SK-N-SH (cell line): ENCODE measurements around the gene VWA3B. TPM values are rescaled to one million over a fixed set of nuclear protein-coding genes. Genes with fewer than 3 reads are reported as not detected.

Source experiments
- CTCF ChIA-PET: fragments of 300-600, 350-600 bp; formaldehyde crosslinking; extraction: SDS; loops from one replicate; lab custom pipeline; 2021; lab: Yijun Ruan, JAX
- POLR2A ChIA-PET: fragments of 350-600 bp; sonication (Branson Sonifier 250); formaldehyde crosslinking; extraction: SDS; loops from one replicate; lab custom pipeline; 2020; ENCODE audit warnings: antibody characterized with exemption, inconsistent platforms; lab: Yijun Ruan, JAX
- DNase-seq: peaks from one replicate; pipeline ENCODE4 v3.0.0; 2012
- H2AFZ ChIP-seq: fragments of 200-600 bp; sonication (generic); 2 replicates; pipeline ENCODE4 v1.8.1; 2016; ENCODE audit warnings: antibody characterized with exemption, mild to moderate bottlenecking, low read depth
- H3F3A ChIP-seq: fragments of 200-600 bp; sonication (generic); replicated peaks from 2 replicates; pipeline ENCODE3; 2016; ENCODE audit warnings: antibody characterized with exemption, mild to moderate bottlenecking; ENCODE audit not compliant: insufficient read depth
- H3K27ac ChIP-seq, 2 experiments: fragments of 200-500 bp in 1 of 2; fragments of 200-600 bp in 1 of 2; sonication (Bioruptor generic) in 1 of 2; sonication (generic), shearing (Covaris generic) in 1 of 2; 2 replicates each; pipeline versions ENCODE4 v1.5.1 to v1.6.1; 2014 to 2016; ENCODE audit warnings: low read depth in 2 of 2, inconsistent platforms in 1 of 2, low read length in 1 of 2, mild to moderate bottlenecking in 1 of 2, mixed read lengths in 1 of 2
- H3K27me3 ChIP-seq: fragments of 200-600 bp; sonication (generic), shearing (Covaris generic); 2 replicates; pipeline ENCODE4 v1.6.1; 2016; ENCODE audit warnings: mixed run types; ENCODE audit not compliant: insufficient read depth
- H3K36me3 ChIP-seq, 2 experiments: fragments of 200-500 bp in 1 of 2; fragments of 200-600 bp in 1 of 2; sonication (Bioruptor generic) in 1 of 2; sonication (generic) in 1 of 2; replicated peaks in 1 of 2; 2 replicates each; pipeline versions ENCODE3 to v1.5.1; 2014 to 2016; ENCODE audit warnings: low read length in 1 of 2, mild to moderate bottlenecking in 1 of 2; ENCODE audit not compliant: insufficient read depth in 2 of 2, control insufficient read depth in 1 of 2
- H3K4me1 ChIP-seq, 2 experiments: fragments of 200-500 bp in 1 of 2; fragments of 200-600 bp in 1 of 2; sonication (Bioruptor generic) in 1 of 2; sonication (generic), shearing (Covaris generic) in 1 of 2; 2 replicates each; pipeline versions ENCODE4 v1.5.1 to v1.6.1; 2014 to 2016; ENCODE audit warnings: low read depth in 1 of 2, low read length in 1 of 2, mixed run types in 1 of 2; ENCODE audit not compliant: insufficient read depth in 2 of 2, control insufficient read depth in 1 of 2
- H3K4me2 ChIP-seq: fragments of 200-600 bp; sonication (generic), shearing (Covaris generic); 2 replicates; pipeline ENCODE4 v1.6.1; 2017; ENCODE audit warnings: mixed run types
- H3K4me3 ChIP-seq, 2 experiments: fragments of 200-500 bp in 1 of 2; fragments of 200-600 bp in 1 of 2; sonication (Bioruptor generic) in 1 of 2; sonication (generic), shearing (Covaris generic) in 1 of 2; 2 replicates each; pipeline versions ENCODE4 v1.5.1 to v1.8.1; 2014 to 2016; ENCODE audit warnings: low read depth in 2 of 2, inconsistent platforms in 1 of 2, low read length in 1 of 2, mild to moderate bottlenecking in 1 of 2, mixed read lengths in 1 of 2, moderate library complexity in 1 of 2
- H3K79me2 ChIP-seq: fragments of 200-600 bp; sonication (generic); 2 replicates; pipeline ENCODE4 v1.8.1; 2017; ENCODE audit warnings: mild to moderate bottlenecking; ENCODE audit not compliant: insufficient read depth
- H3K9ac ChIP-seq: fragments of 200-600 bp; sonication (generic); 2 replicates; pipeline ENCODE4 v1.6.1; 2017; ENCODE audit warnings: mixed run types
- H3K9me2 ChIP-seq: fragments of 200-600 bp; sonication (generic); 2 replicates; pipeline ENCODE4 v1.6.1; 2017; ENCODE audit warnings: mixed run types
- H3K9me3 ChIP-seq: fragments of 200-600 bp; sonication (generic); 2 replicates; pipeline ENCODE4 v1.6.1; 2017; ENCODE audit warnings: mixed run types, mild to moderate bottlenecking, moderate library complexity
- H4K20me1 ChIP-seq: fragments of 200-600 bp; sonication (generic); 2 replicates; pipeline ENCODE4 v1.6.1; 2017; ENCODE audit warnings: mild to moderate bottlenecking, mixed run types; ENCODE audit not compliant: insufficient read depth
- FOSL2 ChIP-seq: IDR thresholded peaks from 2 replicates; pipeline ENCODE4 v1.4.0; 2012; ENCODE audit warnings: low read depth, mild to moderate bottlenecking, moderate library complexity, borderline replicate concordance
- FOXM1 ChIP-seq: IDR thresholded peaks from 2 replicates; pipeline ENCODE4 v1.4.0; 2012; ENCODE audit warnings: low read depth, mild to moderate bottlenecking
- GABPA ChIP-seq: IDR thresholded peaks from 2 replicates; pipeline ENCODE4 v1.4.0; 2012; ENCODE audit warnings: low read depth, mild to moderate bottlenecking
- MEF2A ChIP-seq: IDR thresholded peaks from 2 replicates; pipeline ENCODE4 v1.4.0; 2012; ENCODE audit warnings: low read depth, borderline replicate concordance
- MXI1 ChIP-seq: IDR thresholded peaks from 2 replicates; pipeline ENCODE4 v1.6.1; 2012; ENCODE audit warnings: mild to moderate bottlenecking, low read depth, low read length, improper control_type of control experiment
- RAD21 ChIP-seq: IDR thresholded peaks from 2 replicates; pipeline ENCODE4 v1.6.1; 2012; ENCODE audit warnings: mild to moderate bottlenecking, low read length
- RCOR1 ChIP-seq: fragments of 150-350 bp; IDR thresholded peaks from 2 replicates; pipeline ENCODE4 v1.6.1; 2017; ENCODE audit warnings: antibody characterized with exemption, low read length
- RFX5 ChIP-seq: IDR thresholded peaks from 2 replicates; pipeline ENCODE4 v1.6.1; 2012; ENCODE audit warnings: mild to moderate bottlenecking, improper control_type of control experiment, low read length
- WGBS: methylation state at CpG from one replicate; pipeline ENCODE4 v1.1.6; 2017; ENCODE audit warnings: low lambda C conversion rate; 5-methylcytosine and 5-hydroxymethylcytosine counted together
- polyA plus RNA-seq, 3 experiments: library from polyadenylated mRNA; depleted of rRNA; stranded (reverse); fragments of >200 nt; gene quantifications; 2 replicates each; pipeline ENCODE4 v1.2.3, GENCODE V29; 2012
- TF ChIP-seq, protein P1 (sequence below): fragments of 150-350 bp; IDR thresholded peaks from 2 replicates; pipeline ENCODE4 v1.6.1; 2016; ENCODE audit warnings: mild to moderate bottlenecking, low read depth, low read length
- TF ChIP-seq, protein P2 (sequence below): fragments of 200-600 bp; sonication (generic); IDR thresholded peaks from 2 replicates; pipeline ENCODE4 v1.6.1; 2017; ENCODE audit warnings: antibody characterized with exemption, mild to moderate bottlenecking, moderate library complexity

Gene VWA3B
- polyA plus RNA-seq, 1 of the 3 experiments (the other 2 are of a cell fraction) = not detected

DNA sequence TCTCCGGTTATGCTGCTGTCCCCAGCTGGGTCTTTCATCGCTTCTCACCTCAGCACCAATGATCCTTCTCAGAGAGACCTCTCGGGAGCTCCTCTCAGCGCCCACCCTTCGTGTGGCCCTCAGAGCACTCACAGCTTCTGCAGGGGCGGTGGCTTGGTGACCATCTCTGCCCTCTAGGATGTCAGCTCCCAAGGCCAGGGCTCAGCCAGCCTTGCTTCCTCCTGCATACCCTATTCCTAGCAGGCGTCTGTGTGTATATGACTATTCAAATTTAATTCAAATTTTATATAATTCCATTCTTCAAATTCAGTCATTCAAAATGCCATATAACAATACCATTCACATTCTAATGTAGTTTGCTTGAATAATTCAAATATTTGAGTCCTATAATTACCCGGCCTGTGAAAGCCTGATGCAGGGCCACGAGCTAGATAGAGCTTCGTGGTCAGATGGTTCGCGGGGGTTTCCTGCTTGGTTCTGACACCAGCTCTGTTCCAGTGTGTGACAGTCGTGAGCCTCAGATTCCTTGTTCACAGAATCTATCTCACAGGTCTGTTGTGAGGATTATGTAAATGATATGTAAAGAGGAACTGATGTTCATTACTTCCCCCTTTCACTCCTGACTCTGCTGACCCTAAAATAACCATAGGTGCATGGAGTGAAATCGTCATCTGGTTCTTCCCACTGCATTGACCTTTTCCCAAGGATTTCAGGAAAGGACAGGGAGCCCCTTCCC is 165.2 kb downstream of the VWA3B start:
- no peak overlapping the region for H3K4me2 ChIP-seq

DNA sequence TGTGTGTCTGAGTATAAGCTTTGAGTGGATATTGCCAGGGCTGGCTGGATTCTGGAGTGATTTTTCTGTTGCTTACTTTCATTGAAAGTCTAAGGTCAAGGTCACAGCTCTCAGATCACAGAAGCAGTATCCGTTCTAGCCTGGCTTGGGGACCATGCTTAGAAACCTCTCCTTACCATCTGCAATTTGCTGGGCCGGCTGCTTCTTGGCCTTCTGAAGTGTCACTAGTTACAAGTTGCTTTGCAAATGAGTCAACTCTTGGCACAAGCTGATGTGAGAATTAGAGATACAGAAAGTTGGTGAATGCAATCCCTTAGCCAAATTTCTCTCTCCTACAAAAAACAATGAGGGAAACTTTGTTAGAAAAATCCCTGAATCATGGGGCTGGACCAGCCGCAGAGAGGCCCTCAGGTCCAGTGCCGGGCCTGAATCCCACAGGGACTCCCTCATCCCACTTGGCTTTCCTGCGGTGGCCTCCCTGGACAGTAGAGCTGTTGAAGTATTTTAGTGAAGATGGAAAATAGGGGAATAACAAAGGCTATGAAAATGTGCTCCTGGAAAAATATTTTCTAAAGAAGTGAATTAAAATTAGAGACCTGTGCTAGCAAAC is 166.6 kb downstream of the VWA3B start:
- POLR2A ChIA-PET = no interaction called here
- CTCF ChIA-PET = interaction anchor here (0.9 to 4.8 kb wide), 4 partner anchors 15 to 513 kb away, joined by 3 to 22 read pairs (median 6); no protein-coding TSS in a partner anchor

More for the DNA sequence above, 165.2 kb downstream of the VWA3B start:
- Histone ChIP-seq H2AFZ (no peak overlapping the region), H3K27me3 (no peaks in the 10 kb centered on the region), H4K20me1 (no peaks in the 10 kb centered on the region), H3K79me2 (no peaks in the 10 kb centered on the region), H3K4me3 (no peak overlapping the region), H3K9ac (no peak overlapping the region), H3K36me3 (no peaks in the 10 kb centered on the region), H3K9me3 (0 out of 2 replicates have a peak, but pooled peaks cover 6% of the 10 kb centered on the region), H3K9me2 (no peaks in the 10 kb centered on the region), H3F3A (no peaks in the 10 kb centered on the region), H3K27ac (no peak overlapping the region), H3K4me1 (no peaks in the 10 kb centered on the region)
- ChIA-PET POLR2A (interaction anchor here (0.7 kb wide), 1 partner anchor 76 kb away, joined by 4 read pairs; no protein-coding TSS in a partner anchor), CTCF (no interaction called here)
- 48% methylated on average over 14 of the region's 14 CpGs for WGBS
- TF ChIP-seq GABPA = no peak
- no peak for TF ChIP-seq RAD21
- TF ChIP-seq, all 33 proteins: peak for 0
- no peak for DNase-seq

More for the DNA sequence above, 166.6 kb downstream of the VWA3B start:
- Histone ChIP-seq H3K9me3 (no peaks in the 10 kb centered on the region), H3K27ac (no peak overlapping the region), H3K4me3 (no peak overlapping the region), H3K9ac (no peak overlapping the region), H3K9me2 (no peaks in the 10 kb centered on the region), H4K20me1 (no peaks in the 10 kb centered on the region), H2AFZ (no peak overlapping the region), H3K4me1 (no peaks in the 10 kb centered on the region), H3K79me2 (no peaks in the 10 kb centered on the region), H3F3A (no peaks in the 10 kb centered on the region), H3K27me3 (no peaks in the 10 kb centered on the region), H3K36me3 (no peaks in the 10 kb centered on the region), H3K4me2 (no peak overlapping the region)
- no peak for DNase-seq
- no peak for TF ChIP-seq RFX5
- TF ChIP-seq MXI1 = no peak
- no peak for TF ChIP-seq FOSL2
- TF ChIP-seq FOXM1 = no peak
- TF ChIP-seq, protein P1, sequence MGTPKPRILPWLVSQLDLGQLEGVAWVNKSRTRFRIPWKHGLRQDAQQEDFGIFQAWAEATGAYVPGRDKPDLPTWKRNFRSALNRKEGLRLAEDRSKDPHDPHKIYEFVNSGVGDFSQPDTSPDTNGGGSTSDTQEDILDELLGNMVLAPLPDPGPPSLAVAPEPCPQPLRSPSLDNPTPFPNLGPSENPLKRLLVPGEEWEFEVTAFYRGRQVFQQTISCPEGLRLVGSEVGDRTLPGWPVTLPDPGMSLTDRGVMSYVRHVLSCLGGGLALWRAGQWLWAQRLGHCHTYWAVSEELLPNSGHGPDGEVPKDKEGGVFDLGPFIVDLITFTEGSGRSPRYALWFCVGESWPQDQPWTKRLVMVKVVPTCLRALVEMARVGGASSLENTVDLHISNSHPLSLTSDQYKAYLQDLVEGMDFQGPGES = no peak
- TF ChIP-seq, protein P2, sequence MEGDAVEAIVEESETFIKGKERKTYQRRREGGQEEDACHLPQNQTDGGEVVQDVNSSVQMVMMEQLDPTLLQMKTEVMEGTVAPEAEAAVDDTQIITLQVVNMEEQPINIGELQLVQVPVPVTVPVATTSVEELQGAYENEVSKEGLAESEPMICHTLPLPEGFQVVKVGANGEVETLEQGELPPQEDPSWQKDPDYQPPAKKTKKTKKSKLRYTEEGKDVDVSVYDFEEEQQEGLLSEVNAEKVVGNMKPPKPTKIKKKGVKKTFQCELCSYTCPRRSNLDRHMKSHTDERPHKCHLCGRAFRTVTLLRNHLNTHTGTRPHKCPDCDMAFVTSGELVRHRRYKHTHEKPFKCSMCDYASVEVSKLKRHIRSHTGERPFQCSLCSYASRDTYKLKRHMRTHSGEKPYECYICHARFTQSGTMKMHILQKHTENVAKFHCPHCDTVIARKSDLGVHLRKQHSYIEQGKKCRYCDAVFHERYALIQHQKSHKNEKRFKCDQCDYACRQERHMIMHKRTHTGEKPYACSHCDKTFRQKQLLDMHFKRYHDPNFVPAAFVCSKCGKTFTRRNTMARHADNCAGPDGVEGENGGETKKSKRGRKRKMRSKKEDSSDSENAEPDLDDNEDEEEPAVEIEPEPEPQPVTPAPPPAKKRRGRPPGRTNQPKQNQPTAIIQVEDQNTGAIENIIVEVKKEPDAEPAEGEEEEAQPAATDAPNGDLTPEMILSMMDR = no peak
- no peak for TF ChIP-seq RCOR1
- no peak for TF ChIP-seq MEF2A
- 66% methylated on average over 5 of the region's 5 CpGs for WGBS
